ENCODE measurements around the gene CARMIL3.
"Not testable (repeated sequence)": the region's sequence is repeated elsewhere in the genome, so short reads cannot be mapped to it uniquely, and the experiment has no call there.

Gene CARMIL3

DNA sequence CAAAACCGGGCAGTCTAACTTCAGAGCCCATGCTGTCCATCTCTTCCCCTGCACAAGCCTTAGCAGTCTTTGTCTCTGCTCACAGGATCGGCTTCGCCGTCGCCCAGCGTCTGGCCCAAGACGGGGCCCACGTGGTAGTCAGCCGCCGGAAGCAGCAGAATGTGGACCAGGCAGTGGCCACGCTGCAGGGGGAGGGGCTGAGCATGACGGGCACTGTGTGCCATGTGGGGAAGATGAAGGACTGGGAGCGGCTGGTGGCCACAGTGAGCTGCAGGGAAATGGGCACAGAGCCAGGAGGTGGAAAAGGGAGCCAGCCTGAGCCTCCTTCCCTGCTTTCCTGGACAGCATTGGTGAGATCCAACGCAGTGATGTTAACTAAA is 14.2 kb upstream of the CARMIL3 start:
- ATAC-seq = no peak

DNA sequence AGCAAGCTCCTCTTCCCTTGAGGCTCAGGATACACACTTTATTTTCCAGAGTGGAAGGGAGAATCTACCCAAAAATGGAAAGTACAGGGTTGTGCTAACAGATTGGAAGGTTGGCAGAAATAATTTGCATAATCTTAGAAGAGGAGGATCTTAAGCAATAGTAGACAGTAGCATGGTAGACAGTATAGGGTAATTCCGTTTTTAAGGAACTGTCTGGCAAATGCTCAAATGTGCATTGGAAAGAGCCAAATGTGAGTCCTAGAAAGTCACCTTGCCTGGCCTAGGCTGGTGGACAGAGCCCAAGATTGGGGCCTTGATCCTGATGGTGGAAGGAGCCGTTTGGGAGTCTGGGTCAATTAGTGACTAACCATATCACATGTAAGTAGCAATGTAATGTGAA is 13.1 kb upstream of the CARMIL3 start:
- no peak for ATAC-seq

DNA sequence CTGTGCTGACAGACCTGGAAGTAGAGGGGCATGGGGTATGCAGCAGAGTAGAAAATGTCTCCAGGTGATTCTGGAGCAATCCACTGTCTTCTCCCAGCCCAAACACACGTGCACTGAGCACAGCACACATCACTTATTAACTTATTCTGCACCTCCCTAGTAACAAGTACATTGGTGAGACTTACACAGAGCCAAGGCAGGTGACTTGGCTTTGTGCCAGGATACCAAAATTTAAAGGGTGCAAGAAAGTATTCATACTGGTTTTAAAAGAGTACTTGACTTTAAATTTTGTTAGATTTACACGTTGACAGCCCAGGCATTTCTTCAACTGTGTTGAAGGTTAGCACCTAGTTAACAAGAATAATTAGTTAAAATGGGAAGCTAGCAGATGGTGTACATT is 11.1 kb upstream of the CARMIL3 start:
- ATAC-seq = no peak

DNA sequence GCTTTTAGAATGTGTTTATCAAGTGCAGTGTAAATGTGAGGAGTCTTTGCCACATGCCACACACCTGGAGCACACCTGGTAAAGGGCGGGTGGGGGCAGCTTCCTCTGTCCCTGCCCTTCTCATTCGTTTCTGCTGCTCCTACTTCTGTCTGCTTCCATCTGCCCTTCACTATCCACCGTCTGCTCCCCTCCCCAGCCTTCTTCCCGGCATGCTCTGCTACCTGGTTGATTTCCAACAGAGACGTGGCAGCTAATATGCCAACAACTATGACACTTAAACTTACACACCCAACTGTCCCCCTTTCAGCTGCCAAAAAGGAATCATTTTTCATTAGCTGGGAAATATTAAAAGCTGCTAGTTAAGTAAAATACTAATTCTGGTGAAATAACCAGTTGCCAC is 9.1 kb upstream of the CARMIL3 start:
- ATAC-seq = no peak

DNA sequence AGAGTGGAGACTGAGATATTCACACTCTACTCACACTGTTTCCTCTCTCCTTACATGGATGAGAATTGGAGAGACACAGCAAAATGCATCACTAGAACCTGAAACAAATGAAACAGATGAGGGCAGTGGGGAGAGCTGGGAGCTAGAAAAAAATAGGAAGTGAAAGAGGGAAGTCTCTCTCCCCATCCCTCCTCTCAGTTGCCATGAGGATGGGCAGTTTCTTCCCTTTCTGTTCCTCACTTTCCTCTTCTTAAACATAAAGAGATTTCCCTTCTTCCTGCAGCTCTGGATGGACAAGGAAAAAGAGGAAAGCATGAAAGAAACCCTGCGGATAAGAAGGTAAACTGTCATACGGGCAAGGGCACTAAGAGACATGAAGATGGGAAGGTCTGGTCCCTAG is 2.8 kb upstream of the CARMIL3 start:
- not testable (repeated sequence) for ATAC-seq

DNA sequence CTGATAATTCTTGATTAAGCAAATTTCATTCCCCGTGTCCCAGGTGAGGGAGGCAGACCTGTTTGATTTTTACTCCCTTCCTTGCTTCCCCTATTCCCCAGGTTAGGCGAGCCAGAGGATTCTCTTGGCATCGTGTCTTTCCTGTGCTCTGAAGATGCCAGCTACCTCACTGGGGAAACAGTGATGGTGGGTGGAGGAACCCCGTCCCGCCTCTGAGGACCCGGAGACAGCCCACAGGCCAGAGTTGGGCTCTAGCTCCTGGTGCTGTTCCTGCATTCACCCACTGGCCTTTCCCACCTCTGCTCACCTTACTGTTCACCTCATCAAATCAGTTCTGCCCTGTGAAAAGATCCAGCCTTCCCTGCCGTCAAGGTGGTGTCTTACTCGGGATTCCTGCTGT is 1.1 kb upstream of the CARMIL3 start:
- ATAC-seq = not testable (repeated sequence)

DNA sequence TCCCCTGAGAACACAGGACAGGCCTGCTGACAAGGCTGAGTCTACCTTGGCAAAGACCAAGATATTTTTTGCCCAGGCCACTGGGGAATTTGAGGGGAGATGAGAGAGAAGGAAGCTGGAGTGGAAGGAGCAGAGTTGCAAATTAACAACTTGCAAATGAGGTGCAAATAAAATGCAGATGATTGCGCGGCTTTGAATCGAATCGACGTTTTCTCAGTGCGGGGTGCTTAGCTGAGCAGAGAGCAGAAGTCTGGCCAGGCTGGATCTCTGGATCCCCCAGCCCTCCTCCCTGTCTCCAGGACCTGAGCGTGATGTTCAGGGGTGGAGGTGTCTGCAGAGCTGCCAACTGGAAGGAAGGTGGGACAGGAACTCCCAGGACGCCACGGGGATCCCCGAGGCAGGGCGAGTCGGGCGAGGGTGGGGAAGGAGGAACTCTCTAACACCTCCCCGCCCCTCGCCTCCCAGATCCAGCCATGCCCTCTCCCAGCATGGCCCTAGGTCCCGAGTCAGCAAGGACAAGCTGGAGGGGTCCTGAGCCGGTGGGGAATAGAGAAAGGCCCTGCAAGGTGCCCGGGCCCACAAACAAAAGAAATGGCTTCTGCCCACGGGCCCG is 527 bp upstream of the CARMIL3 start:
- no peak for ATAC-seq

DNA sequence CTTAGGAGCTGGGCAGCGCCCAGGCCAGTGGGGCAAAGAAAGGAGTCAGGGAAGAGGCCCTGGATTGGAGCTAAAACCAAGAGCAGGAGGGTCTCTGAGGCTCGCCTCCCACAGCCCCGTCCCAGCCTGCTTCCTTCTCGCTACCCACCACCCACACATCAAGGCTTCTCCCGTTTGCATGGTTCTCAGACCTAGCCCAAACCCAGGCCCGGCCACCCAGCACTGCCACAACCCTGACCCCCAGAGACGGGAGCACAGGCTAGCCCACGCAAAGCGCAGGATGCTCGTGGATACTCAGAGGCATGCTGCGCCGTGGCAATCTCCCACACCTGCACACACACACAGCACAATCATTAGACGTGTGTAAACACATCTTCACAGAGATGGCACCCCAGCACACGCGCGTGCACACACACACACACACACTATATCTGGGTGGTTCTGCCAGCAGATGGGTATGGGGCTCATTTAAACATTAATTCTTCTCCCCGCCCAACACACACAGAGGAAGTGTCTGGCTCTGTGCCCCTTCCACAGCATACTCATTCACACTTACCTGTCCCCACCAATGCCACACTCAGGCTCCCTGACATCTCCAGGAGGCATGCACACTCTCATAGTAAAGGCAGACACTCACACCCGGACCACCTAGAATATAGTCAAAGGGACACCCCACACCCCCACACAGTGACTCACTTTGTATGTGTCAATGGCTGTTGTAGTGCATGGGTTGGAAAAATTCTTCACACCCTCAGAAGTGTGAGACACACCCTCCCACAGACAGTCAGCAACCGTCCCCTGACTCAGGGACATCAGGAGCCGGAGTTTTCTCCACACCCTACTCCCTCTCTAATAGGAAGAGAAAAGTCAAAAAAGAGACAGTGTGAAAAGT is 1.1 kb downstream of the CARMIL3 start:
- ATAC-seq = peak; percentile 84 to 85

DNA sequence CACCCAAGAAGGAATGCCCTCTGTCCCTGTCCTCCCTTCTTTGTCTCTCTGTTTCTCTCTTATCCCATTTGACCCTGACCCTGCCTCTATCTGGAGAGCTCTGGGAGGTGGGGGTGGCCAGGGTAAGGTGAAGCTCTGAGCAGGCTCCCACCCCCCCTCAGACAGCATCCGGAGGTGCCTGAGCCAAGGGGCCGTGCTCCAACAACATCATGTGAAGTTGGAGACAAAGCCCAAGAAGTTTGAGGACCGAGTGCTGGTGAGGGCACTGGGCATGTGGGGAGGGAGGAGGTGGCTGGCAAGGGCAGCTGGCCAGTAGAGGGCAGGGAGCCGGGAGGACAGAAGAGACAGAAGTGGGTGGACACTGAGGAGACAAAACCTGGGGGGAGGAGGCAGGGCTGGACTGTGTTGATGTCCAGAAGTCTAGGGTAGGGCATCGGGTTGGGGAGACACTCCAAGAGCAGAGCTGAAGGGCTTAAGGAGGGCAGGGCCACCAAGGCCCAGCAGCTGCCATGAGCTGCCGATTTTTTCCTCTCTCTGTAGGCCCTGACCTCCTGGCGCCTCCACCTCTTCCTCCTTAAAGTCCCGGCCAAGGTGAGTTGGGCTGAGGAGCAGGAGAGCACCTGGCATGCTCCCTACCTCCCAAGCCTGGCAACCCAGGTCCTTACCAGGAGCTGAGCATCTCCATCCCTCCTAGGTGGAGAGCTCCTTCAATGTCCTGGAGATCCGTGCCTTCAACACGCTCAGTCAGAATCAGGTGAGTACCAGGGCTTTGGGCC is 1.9 kb downstream of the CARMIL3 start:
- no peak for ATAC-seq

DNA sequence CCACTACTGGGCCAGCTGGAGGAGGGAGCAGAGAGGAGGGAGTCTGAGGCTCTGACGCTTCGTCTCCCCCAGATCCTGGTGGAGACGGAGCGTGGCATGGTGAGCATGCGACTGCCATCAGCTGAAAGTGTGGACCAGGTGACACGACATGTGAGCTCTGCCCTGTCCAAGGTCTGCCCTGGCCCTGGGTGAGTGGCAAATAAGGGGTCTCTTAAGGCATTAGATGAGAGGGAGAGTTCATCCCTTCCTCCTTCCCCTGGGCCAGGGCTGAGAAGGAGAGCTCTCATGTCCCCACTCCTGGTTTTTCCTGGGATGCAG is 2.5 kb downstream of the CARMIL3 start:
- ATAC-seq = no peak

DNA sequence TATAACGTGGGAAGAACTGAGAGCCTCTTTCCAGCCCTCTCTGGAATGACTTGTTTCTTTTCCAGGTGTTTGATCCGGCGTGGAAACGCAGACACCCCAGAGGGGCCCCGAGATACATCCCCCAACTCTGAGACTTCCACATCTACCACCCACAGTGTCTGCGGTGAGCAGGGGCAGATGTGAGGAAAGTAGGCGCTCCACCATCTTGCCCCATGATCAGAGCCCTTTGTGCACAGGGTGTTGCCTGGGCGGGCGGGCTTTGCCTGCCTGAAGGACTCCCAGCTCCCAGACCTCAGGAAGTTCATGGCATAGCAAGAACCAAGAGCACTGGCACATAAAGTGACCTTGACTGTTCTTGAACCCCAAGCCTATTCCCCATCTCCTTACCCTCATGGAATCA is 2.8 kb downstream of the CARMIL3 start:
- ATAC-seq = no peak

DNA sequence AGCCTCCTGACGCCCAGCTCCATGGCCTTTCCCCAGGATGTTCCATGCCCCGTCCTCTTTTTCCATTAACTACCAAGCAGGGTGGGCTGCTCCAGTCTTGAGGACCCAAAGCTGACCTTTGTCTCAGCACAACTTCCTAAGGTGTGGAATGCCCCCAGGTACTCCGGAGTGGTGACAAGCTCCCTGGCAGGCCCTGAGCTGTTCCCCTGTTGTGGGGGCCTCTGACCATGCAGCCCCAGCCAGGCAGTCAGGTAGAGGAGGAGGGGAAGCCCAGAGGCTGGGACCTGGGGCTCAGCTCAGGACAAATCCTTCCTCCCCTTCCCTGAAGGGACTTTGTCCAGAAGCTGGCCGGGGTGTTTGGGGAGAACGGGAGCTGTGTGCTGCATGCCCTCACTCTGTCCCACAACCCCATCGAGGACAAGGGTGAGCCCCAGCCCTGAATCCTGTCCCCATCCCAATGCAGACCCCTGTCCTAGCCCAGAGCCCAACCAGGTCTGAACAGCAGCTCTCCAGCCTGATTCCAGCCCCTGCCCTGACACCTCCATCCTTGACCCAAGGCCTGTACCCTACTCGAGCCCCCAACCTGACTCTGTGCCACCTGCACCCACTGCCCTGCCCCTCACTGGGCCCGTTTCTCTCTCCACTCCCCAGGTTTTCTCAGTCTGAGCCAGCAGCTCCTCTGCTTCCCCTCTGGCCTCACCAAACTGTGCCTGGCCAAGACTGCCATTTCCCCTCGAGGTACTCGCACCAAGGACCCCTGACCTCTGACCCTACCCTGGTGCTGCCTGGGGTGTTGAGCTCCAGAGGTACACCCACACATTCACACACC is 4.4 kb downstream of the CARMIL3 start:
- no peak for ATAC-seq

DNA sequence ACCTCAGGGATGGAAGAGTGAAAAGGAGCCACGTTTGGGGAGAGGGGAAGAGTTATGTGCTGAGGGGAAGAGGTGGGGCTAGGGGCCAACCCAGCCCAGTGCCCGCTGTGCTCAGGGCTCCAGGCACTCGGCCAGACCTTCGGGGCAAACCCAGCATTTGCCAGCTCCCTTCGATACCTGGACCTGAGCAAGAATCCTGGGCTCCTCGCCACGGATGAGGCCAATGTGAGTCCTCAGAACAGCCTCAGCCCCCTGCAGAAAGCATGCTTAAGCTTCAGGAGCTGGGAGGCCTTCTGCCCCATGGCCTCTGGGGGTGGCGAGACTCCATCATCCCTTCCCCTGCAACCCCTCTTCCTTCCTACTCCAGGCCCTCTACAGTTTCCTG is 5.0 kb downstream of the CARMIL3 start:
- ATAC-seq = no peak

DNA sequence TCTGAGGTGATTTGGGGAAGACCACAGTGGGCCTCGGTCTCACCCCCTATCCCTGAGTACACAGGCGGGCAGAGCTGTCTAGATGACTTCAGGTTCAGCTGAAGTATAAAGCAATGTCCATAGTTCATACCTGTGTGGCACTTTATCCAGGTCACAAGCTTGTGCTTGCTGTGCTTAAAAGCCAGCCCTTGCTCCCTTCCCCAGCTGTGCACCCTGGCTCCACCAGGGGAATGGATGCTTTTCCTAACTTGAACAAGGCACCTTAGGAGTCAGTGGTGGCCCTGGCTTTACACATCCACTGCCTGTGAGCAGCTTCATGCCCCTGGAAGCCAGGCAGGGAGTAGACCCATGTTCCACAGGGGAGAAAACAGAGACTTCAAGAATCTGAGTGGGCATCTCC is 5.5 kb downstream of the CARMIL3 start:
- ATAC-seq = no peak

DNA sequence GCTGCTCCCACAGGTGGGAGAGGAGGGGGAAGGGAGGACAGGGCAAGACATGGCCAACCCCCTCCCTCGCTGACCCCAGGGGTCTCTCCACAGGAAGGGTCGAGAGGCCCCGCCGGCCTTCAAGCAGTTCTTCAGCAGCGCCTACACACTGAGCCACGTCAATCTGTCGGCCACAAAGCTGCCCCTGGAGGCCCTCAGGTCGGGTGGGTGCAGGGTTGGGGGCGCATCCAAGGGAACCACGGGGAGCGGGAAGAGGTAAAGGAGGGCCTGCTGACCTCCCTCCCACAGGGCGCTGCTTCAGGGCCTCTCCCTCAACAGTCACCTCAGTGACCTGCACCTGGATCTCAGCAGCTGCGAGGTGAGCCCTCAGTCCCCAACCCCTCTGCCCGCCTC is 6.1 kb downstream of the CARMIL3 start:
- ATAC-seq = no peak

DNA sequence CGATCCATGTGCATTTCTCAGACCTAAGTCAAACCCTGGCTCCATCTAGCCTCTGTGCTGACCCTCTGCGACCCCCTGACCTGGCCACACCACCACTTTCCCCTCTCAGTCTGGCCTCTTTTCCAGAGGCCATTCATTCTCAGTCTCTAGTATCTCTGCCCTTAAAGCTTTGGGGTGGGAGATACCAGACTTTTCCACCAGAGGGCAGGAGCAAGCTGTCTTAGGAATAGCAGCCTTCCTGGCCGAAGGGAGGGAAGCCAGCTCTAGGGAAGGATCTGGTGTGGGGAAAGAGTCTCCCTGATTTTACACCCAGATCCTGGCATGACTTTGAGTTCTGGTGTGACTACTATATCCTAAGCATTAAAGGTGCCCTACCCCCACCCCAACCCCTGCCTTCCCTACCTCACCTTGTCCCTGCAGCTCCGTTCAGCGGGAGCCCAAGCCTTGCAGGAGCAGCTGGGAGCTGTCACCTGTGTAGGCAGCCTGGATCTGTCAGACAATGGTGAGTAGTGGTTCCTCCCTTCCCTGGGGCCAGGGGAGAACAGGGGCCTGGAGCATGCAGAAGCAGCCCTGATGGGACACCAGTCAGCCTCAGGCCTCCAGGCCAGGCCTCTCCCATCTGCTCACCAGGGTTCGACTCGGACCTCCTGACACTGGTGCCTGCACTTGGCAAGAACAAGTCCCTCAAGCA is 6.6 kb downstream of the CARMIL3 start:
- no peak for ATAC-seq

DNA sequence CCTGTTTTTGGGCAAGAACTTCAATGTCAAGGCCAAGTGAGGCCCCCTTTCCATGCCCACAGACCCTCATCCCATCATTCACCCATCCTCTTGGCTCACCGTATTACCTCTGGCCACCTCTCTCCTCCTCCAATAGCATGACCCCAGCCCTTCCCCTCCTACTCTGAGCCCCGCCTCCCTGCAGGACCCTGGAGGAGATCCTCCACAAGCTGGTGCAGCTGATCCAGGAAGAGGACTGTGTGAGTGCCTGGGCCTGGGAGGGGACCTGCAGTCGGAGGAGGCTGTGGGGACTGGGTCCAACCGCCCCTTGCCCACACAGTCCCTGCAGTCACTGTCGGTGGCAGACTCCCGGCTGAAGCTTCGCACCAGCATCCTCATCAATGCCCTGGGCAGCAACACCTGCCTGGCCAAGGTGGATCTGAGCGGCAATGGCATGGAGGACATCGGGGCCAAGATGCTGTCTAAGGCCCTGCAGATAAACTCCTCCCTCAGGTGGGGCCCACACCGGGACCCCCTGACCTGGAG is 7.2 kb downstream of the CARMIL3 start:
- no peak for ATAC-seq

DNA sequence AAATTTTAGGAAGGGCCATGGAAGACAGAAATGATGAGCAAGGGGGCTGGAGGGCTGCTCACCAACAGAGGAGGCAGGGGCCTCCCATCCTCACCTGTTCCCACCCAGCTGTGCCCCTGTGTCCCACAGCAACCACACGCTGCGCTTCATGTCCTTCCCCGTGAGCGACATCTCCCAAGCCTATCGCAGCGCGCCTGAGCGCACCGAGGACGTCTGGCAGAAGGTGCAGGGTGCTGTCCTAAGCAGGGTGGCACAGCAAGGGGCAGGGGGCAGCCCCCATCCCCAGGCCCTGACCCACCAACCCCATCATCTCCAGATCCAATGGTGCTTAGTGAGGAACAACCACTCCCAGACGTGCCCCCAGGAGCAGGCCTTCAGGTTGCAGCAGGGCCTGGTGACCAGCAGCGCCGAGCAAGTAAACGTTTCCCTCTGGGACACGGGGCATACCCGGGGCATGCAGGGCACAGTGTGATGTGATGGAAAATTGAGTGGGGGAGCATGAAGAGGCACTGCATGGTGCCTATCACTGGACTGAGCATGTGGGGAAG is 8.1 kb downstream of the CARMIL3 start:
- no peak for ATAC-seq

DNA sequence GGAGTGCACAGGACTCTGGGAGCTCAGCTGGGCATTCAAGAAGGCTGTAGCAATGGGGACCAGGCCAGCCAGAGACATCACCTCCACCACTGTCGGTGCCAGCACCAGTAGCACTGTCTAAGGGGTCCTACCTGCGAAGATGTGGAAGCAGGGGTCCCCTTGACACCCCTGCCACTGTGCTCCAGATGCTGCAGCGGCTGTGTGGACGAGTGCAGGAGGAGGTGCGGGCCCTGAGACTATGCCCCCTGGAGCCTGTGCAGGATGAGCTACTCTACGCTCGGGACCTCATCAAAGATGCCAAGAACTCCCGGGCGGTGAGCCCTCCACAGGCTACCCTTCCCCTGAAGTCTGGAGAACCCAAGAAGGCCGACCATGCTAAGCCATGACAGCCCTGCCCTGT is 8.6 kb downstream of the CARMIL3 start:
- no peak for ATAC-seq

DNA sequence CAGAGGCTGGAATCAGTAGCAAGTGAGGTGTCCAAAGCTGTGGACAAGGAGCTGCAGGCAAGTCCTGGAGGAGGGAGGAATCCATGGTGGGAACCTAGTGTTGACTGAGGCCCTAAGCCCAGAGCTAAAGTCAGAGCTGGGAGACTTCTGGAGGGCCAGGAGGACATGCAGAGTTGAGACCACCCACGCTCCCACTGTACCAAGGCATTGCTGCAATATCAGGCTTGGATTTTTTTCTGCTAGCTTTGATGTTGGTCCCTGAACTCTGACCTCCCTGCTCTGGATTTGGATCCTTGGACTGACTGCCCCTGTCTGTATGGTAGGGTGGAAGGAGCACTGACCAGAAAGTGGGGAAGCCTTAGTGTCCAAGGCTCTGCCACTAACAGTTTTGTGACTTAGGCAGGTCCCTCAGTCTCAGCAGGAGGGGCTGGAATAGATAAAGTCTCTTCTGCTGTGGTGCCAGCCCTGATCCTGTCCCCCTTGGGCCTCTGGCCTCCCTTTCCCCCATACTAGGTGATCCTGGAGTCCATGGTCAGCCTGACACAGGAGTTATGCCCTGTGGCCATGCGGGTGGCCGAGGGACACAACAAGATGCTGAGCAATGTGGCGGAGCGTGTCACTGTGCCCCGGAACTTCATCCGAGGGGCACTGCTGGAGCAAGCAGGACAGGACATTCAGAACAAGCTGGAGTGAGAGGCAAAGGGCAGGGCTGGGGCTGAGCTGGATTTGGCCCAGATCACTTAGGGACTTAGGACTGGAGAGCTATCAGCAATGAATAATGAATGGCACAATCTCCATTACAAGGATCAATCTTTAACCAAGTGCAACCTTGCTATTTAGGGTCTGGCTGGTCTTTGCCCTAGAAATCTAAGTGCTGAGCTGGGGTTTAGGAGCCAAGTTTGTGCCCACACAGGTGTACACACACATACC is 9.4 kb downstream of the CARMIL3 start:
- no peak for ATAC-seq
